NCI-H1092 treated with DMSO at 0.1 percent for 48 hours (cell line): Measurements from ENCODE around the gene CAMK2N2.
A peak's percentile ranks its signal among the peaks of the same experiment; 100 is the strongest.
"Not testable (repeated sequence)": the region's sequence is repeated elsewhere in the genome, so short reads cannot be mapped to it uniquely, and the experiment has no call there.

Experiments
- DNase-seq: peaks from one replicate; lab custom pipeline; 2025; lab: John Stamatoyannopoulos, UW

CAMK2N2 gene

DNA sequence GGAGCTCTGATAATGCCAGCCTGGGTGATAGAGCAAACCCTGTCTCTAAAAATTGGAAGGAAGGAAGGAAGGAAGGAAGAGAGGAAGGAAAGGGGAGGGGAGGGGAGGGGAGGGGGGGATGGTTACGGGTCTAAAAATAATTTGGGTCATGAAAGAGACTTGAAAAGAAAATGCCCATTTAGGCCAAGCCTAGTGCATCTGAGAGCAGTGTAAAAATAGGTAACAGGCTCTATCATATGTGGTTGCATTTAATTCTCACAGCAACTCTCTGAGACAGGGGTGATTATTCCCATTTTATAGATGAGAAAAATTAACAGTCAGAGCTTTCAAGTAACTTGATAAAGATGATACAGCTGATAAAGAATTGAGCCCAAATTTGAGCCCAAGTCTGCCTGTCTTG is 10.9 kb upstream of the CAMK2N2 start:
- no peak for DNase-seq

DNA sequence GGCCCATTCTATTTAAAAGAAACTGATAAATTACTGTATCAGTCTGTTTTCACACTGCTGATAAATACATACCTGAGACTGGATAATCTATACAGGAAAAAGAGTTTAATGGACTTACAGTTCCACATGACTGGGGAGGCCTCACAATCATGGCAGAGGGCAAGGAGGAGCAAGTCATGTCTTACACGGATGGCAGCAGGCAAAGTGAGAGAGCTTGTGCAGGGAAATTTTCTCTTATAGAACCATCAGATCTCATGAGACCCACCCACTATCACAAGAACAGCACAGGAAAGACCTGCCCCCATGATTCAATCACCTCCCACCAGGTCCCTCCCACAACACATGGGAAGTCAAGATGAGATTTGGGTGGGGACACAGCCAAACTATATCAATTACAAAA is 5.9 kb upstream of the CAMK2N2 start:
- DNase-seq: not testable (repeated sequence)

- DNase-seq: no peak
Observed at GRCh38 chr3:184262764-184263179, 1.4 kb upstream of the CAMK2N2 start.

DNA sequence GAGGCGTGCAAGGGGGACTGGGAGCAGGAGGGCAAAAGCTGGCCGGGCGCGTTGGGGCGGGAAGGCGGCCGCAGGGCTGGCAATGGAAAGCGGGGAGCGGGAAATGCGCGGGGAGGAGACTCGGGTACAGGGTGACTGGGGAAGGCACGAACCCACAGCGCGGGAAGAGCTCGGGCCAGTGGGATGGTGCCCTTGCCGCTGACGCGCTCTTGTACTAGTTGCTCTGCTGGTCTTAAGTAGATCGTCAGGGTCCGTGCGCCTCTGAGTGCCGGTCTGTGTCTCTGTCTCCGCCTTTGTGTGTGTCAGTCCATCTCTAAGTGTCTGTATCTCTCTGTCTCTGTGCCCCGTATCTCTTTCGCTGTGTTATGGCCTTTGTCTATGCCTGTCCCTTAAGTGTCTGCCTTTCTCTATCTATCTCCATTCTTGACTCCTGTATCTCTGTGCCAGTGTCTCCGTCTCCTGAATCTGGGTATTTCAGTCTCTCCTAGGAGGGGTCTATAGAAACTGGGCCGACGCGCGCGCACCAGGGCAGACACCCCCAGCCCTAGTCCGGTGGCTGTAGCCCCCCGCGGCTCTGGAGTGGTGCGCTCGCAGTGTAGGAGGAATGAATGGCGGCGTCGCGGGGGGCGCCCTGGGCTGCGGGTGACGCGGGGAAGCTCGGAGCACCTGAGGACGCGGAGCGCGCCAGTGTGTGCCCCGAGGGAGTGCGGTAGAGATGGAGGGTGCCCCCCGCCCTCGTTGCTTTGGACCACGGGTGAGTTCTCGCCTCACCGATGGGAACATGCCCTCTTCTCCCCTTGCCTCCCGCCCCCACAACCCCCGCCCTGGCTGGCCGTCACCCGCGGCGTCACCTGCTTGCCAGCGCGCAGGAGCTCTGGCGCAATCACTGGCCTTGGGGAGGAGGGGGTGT is 756 bp upstream of the CAMK2N2 start:
- peak; percentile 70 for DNase-seq

GRCh38 chr3:184260724-184261269 is 556 bp downstream of the CAMK2N2 start:
- peak; percentile 27 for DNase-seq

DNA sequence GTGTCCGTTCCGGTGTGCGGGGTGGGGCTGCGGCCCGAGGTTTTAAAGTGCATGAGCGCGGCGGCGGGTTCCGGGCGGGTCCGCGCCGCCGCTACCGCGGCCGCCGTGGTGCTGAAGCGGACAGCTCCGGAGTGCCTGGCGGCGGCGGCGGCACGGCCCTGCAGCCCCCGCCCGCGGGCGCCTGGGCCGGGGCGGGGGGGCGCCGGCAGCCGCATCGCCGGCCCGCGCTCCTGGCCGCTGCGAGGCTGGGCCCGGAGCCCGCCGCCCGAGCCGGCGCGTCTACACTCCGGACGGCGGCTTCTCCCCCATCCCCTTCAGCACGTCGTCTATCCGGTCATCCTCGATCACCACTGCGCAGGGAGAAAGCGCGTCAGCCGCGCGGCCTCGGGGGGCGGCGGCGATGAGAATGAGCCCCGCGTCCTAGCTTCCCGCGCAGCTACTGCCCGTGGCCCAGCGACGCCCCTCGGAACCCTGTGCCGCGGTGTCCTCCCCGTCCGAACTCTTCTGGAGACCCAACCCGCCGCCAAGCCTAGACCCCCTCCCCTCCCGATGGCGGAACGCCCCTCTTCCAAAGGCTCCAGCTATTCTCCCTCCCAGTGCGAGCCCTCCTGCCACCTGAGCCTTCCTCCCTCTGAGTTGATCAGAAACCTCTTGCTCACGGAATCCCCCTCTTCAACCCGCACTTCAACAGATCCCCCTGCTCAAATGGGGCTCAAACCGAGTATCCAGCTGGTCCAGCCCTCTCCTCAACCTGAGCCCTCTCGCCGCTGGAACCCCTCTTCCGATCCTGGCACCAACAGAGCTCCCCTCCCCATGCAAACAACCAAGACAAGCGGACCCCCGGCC is 1.3 kb downstream of the CAMK2N2 start:
- DNase-seq: peak; percentile 27

DNA sequence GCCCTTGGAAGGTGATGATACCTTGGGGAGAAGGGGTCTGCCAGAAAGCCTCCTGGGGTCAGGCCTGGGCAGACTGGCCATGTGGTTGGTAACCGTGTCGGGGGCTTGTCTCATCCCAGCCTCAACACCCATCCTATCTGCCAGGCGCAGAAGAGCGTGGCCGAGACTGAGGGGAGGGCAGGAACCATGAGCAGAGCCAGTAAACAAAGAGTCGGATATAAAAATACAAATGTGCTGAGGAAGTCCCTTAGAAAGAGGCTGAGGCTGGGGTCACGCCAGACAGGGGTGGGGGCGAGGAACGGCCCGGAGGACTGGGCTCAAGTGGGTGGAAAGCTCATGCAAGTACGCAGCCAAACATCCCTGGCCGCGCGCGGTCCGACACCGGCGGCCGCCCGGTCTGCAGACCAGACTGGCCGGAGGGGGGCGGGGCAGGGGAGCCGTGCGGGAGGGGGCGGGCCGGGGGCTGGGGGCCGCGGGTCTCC is 1.9 kb downstream of the CAMK2N2 start:
- no peak for DNase-seq

DNA sequence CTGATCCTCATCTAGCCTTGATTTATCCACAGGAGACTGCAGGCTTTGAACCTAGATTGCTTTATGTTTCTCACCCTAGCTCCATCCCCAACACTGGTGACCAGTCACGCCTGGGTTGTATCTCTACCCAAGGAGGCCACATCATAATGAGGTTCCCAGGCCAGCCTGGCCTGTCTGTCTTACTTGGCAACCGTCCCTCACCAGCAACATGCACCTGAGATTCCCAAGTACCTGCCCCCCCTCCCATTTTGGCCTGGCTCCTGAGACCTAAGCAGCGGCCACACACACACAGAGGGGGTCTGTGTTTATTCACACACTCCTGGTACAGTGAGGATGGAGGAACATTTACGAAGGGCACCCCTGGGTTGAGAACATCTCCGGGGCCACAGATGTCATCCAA is 2.4 kb downstream of the CAMK2N2 start:
- DNase-seq: no peak

DNA sequence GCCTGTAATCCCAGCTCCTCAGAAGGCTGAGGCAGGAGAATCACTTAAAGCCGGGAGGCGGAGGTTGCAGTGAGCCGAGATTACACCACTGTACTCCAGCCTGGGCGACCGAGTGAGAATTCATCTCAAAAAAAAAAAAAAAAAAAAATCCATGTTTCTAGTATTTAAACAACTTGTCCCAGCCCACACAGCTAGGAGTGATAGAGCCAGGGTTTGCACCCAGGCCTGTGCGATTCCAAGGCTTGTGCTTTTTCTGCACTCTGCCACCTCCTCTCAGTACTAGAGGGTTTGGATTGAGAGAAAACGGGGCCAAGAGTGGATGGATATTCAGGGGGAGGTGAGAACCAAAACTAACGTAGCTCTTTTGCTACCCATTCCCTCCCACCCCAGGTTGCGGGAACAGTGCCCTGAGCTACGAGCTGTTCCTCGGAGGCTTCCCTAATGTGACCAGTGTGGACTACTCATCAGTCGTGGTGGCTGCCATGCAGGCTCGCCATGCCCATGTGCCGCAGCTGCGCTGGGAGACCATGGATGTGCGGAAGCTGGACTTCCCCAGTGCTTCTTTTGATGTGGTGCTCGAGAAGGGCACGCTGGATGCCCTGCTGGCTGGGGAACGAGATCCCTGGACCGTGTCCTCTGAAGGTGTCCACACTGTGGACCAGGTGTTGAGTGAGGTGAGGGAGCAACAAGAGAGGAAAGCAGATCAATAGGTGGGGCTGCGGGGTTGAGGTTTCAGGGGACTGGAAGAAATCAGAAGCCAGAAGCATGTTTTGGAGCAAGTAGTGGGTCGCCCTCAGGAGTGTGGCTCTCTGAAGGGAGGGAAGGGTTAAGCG is 4.1 kb downstream of the CAMK2N2 start:
- DNase-seq: no peak

DNA sequence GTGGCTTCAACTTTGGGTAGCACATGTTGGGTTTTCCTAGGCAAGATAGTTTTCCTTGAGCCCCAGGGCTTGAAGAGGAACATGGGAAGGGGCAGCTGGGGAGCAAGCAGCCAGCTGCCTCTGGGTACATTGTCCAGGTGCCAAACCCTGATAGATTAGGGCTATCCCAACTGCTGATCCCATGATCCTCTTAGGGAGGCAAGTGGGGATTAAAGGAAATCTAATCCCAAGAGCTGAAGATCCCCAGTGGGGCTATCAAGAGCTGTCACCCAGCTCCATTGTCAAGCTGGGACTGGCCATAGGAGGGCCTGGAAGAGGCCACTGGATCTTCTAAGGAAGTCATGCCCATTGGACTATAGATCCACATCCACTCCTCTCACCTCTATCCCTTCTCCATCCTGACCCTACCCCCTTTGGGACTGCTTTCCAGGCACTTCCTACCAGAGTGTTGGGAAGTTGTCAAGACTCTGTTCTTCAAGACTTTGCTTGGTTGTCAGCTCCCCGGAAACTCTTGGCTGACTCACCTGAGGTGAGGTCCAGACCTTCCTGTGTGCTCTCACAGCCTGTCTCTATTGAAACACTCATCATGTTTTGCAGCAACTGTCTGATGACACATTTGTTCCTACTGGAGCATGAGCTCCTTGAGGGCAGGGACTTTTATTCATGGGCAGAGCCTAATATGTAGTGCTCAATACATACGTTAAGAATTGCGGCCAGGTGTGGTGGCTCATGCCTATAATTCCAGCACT is 5.9 kb downstream of the CAMK2N2 start:
- no peak for DNase-seq

GRCh38 chr3:184250167-184250828 is 11.1 kb downstream of the CAMK2N2 start:
- DNase-seq: peak; percentile 90

- peak; percentile 99 for DNase-seq
Observed at GRCh38 chr3:184249412-184250166, 11.8 kb downstream of the CAMK2N2 start, which contains the start of gene EEF1AKMT4. TSS of gene EEF1AKMT4 (plus strand) at chr3:184249672. CDS start at chr3:184249695, 23 bp downstream.

GRCh38 chr3:184248454-184249411 is 12.6 kb downstream of the CAMK2N2 start, which contains the start of gene ALG3:
TSS of gene ALG3 (minus strand) at chr3:184248962. CDS start at chr3:184248940, 22 bp downstream.
- peak; percentile 81 for DNase-seq

GRCh38 chr3:184242297-184242685 is 19.1 kb downstream of the CAMK2N2 start:
- no peak for DNase-seq

GRCh38 chr3:184241447-184242296 is 19.7 kb downstream of the CAMK2N2 start:
- DNase-seq: no peak

- no peak for DNase-seq
Observed at GRCh38 chr3:184241141-184241446, 20.3 kb downstream of the CAMK2N2 start.
